ENCODE measurements around the gene PADI3.

DNA sequence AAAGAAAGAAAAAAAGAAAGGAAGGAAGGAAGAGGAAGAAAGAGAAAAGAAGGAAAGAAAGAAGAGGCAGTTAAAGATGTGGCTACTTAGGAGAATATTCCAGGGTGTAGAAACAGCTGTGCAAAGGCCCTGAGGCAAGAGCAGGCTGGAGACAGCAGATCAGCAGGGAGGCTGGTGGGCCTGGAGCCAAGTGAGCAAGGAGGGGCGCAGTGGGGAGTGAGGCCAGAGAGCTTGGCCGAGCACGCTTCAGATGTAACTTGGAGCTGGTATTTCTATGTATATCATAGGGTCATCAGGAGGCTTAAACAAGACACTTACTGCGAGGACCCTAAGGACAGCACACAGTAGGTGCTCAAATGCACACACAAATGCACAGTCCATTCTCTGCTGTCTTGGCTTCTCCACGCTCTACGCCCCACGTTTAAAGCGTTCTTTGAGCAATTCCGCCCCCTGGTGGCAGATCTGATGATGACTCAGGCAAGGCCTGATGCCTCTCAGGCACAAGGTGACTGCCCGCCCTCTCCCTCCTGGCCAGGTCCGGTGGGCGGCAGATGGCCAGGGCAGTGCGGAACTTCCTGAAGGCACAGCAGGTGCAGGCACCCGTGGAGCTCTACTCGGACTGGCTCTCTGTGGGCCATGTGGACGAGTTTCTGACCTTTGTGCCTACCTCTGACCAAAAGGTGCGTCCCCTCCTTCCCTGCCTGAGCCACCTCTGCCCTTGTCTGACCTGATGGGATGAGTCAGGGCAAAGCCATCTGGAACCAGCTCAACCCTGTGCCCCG lies 11.9 kb upstream of the PADI3 start:
- TF ChIP-seq, protein P1, sequence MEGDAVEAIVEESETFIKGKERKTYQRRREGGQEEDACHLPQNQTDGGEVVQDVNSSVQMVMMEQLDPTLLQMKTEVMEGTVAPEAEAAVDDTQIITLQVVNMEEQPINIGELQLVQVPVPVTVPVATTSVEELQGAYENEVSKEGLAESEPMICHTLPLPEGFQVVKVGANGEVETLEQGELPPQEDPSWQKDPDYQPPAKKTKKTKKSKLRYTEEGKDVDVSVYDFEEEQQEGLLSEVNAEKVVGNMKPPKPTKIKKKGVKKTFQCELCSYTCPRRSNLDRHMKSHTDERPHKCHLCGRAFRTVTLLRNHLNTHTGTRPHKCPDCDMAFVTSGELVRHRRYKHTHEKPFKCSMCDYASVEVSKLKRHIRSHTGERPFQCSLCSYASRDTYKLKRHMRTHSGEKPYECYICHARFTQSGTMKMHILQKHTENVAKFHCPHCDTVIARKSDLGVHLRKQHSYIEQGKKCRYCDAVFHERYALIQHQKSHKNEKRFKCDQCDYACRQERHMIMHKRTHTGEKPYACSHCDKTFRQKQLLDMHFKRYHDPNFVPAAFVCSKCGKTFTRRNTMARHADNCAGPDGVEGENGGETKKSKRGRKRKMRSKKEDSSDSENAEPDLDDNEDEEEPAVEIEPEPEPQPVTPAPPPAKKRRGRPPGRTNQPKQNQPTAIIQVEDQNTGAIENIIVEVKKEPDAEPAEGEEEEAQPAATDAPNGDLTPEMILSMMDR (IDR thresholded peaks at IDR 0.05): peak; percentile 76 to 95 (median 94)
- TF ChIP-seq POLR2AphosphoS5 (IDR thresholded peaks at IDR 0.05): no peak

All from breast epithelium (tissue), 3 donors.